IMR-90 (cell line): ENCODE results near the gene ADGRL1.
"Not testable (repeated sequence)": the region's sequence is repeated elsewhere in the genome, so short reads cannot be mapped to it uniquely, and the experiment has no call there.

Experiments used
- CTCF ChIP-seq: conservative IDR thresholded peaks from 2 replicates; pipeline ENCODE4 v1.5.1; 2012; ENCODE audit warnings: mild to moderate bottlenecking, low read depth, low read length, improper control_type of control experiment
- ELK1 ChIP-seq: fragments of 150-350 bp; IDR thresholded peaks from 2 replicates; pipeline ENCODE4 v1.6.1; 2016; ENCODE audit warnings: low read depth, mild to moderate bottlenecking, low read length, moderate library complexity, borderline replicate concordance
- RFX5 ChIP-seq: IDR thresholded peaks from 2 replicates; pipeline ENCODE4 v1.8.0; 2012; ENCODE audit warnings: low read depth, mild to moderate bottlenecking, low read length, moderate library complexity
- SMC3 ChIP-seq: fragments of 150-350 bp; IDR thresholded peaks from 2 replicates; pipeline ENCODE4 v1.6.1; 2016; ENCODE audit warnings: low read depth, mild to moderate bottlenecking, antibody characterized with exemption, low read length, moderate library complexity

DNA sequence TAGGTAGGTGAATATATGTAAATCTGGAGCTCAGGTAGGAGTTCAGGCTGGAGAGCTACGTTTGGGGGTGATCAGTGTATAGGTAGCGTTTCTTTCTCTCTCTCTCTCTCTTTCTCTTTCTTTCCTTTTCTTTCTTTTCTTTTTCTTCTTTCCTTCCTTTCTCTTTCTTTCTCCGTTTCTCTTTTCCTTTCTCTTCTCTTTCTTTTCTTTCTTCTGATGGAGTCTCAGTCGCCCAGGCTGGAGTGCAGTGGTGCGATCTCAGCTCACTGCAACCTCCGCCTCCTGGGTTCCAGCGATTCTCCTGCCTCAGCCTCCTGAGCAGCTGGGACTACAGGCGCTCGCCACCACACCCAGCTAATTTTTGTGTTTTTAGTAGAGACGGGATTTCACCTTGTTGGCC, 59.8 kb downstream of the ADGRL1 start:
- TF ChIP-seq SMC3, CTCF, RFX5, ELK1: not testable (repeated sequence)
